GM13977 (cell line): ENCODE data around the gene STARD13.

Source experiments
- DNase-seq: peaks from one replicate; pipeline ENCODE4 v3.0.0; 2012; ENCODE audit warnings: low spot score
- CTCF ChIP-seq: IDR thresholded peaks from 2 replicates; pipeline ENCODE4 v1.5.1; 2012; ENCODE audit warnings: mild to moderate bottlenecking, control low read depth; ENCODE audit not compliant: insufficient read depth; ENCODE audit errors: extremely low read depth, missing control alignments
- in situ Hi-C: fragments of 300-500 bp; cut with MboI; formaldehyde crosslinking; loops from one replicate; pipeline ENCODE4 v1.12.0; 2022; ENCODE audit warnings: low sequenced_read_pairs, low pct_unique_long_range_greater_than_20kb, mixed read lengths, inconsistent platforms; ENCODE audit not compliant: unreplicated experiment

STARD13 gene

GRCh38 chr13:33311040-33311439 lies 25.5 kb upstream of the STARD13 start:
- no peak for DNase-seq
- no peak for TF ChIP-seq CTCF
- in situ Hi-C loops, result no loop called here

DNA sequence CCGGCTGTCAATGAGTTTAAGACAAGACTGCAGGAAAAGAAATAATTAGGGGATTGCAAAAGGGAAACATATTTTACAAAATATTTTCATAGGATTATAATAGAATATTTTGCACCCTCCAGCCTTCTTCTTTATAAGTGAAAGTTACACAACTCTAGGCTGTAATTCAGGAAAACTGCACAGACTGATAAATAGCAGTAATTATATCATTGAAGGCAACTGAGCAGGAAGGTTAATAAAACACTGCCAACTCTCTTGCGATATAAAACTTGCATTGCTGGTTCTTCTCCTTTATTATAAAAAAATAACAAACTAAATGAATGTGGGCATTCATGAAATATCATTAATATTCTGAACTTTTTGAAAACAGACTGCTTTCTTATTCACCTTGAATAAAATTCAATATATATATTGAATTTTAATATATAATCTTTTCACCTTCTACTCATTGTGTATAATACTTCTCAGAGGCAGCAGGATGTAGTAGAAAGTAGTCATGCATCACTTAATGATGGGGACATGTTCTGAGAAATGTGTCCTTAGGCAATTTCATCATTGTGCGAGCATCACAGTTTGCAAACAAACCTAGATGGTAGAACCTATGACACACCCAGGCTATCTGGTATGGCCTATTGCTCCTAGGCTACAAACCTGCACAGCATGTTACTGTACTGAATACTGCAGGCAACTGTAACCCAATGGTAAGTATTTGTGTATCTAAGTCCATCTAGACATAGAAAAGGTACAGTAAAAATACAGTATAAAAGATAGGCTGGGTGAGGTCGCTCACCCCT lies 24.9 kb upstream of the STARD13 start:
- no peak for DNase-seq
- no peak for TF ChIP-seq CTCF
- in situ Hi-C loops, result no loop called here

- TF ChIP-seq CTCF, result no peak
- DNase-seq, result no peak
- in situ Hi-C loops, result no loop called here
Observed at GRCh38 chr13:33308863-33309262, 23.3 kb upstream of the STARD13 start.

DNA sequence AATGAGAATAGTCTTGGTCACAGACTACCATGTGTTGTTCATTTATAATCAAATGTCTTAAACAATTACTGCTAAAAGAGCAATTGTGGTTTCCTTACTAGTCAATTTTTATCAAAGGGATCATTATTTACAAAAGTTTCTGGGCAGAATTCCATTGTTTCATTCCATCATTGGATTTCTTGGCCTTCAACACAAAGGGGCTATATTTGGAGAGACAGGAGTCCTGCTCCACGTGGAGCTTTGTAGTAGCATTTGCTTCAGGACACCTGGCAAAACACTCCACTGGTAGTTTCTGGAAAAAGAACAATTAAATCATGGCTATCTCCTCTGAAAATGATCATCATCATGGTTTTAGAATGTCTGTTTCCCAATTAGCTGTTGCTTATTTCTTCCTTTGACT lies 22.3 kb upstream of the STARD13 start:
- no peak for DNase-seq
- in situ Hi-C loops, result no loop called here
- TF ChIP-seq CTCF, result no peak

DNA sequence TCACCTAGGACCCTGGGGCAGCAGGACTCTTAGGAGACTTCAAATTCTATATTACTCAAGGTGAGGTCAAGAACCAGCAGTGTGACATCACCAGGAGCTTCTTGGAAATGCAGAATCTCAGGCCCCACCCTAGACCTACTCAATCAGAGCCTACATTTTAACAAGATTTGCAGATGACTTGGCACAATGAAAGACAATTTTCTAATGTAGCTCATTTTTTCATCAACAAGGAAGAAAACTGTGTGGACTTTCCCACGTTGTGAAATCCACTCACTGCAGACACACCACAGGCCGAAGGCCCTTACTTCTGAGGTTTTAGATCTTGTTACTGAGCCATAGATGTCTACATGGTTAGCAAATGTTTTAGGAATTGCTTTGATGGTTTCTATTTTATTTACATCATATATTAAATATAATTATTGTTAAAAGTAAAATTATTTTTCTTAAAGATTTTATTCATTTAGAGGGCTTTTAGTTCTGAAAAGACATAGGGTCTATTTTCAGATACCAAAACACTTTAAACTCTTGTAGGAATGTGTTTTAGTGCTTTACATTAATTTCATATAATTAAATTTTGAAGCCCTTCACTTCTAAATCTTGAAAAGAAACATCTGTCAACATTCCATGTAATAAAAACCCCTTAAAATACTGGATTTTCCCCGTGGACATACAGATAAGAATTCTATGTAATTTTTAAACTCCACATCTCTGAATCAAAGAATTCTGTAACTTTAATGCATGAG lies 18.5 kb upstream of the STARD13 start:
- no peak for TF ChIP-seq CTCF
- in situ Hi-C loops, result no loop called here
- no peak for DNase-seq

DNA sequence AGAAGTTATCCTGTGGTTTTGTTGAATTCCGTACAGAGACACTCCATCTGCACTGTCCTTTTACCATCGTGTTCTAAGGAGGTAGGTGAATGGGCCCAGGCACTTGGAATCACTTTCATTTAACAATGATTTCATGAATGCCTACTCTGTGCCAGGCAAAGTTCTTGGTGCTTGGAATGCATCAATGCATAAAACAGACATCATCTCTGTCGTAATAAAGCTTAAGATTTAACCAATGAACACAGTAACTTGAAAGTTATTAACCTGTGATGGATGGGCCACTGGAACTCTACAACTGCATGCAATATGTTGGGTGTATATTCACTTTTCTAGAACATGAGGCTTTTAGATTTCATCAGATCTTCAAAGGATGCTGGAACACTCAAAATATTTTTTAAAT lies 14.1 kb upstream of the STARD13 start:
- in situ Hi-C loops, result no loop called here
- DNase-seq, result no peak
- TF ChIP-seq CTCF, result no peak
